Measurements from ENCODE around the gene SIL1. TPM values are rescaled to one million over a fixed set of nuclear protein-coding genes. Genes with fewer than 3 reads are reported as not detected.

SIL1 gene
- total and polyA plus RNA-seq, 2 donors from 2014 or later: 48.6 to 91.7 TPM

DNA sequence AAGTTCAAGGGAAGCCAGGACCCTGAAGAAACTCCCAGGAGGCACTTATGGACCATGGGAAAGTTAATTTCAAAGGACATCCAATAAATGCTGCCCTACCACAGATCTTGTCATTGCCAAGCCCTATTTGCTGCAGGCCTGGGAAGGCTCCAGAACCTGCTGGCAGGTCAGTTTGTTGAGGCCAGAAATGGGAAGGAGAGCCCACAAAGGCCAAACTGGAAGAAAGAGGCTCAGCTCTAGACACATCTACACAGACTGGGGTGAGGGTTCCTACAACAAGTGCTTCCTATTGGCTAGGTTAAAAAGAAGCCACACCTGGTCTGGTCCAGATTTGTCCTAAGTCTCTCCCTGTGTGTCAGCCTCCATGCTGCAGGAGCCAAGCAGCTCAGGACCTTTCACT, 94.4 kb downstream of the SIL1 start:
- no peaks in the 10 kb centered on the region for H3K9me3 ChIP-seq (ENCODE audit: control insufficient read depth in 2 of 3, insufficient read depth in 1 of 3, low read length in 3 of 3)
- no peaks in the 10 kb centered on the region for H3K27me3 ChIP-seq (ENCODE audit: control insufficient read depth, insufficient read depth, low read length)
- H3K4me1 ChIP-seq (ENCODE audit: control insufficient read depth in 2 of 3, insufficient read depth in 2 of 3, low read depth in 1 of 3, low read length in 3 of 3): peaks cover 0 to 6% (median 4%) of the 10 kb centered on the region in 3 donors
- H3K36me3 ChIP-seq (ENCODE audit: control insufficient read depth in 2 of 3, insufficient read depth in 3 of 3, low read length in 3 of 3): peaks cover 0 to 3% (median 0%) of the 10 kb centered on the region in 3 donors
- FAIRE-seq (no peak), DNase-seq (no peak)
- no peak overlapping the region for H3K27ac ChIP-seq (ENCODE audit: low read depth in 2 of 2, low read length in 2 of 2)
- intact Hi-C loops (cut with DNase I): no loop called here
- no peak overlapping the region for H3K9ac ChIP-seq (ENCODE audit: low read length in 3 of 3)
- no peak overlapping the region for H3K4me3 ChIP-seq (ENCODE audit: low read length in 3 of 3)
- TF ChIP-seq, protein P1, sequence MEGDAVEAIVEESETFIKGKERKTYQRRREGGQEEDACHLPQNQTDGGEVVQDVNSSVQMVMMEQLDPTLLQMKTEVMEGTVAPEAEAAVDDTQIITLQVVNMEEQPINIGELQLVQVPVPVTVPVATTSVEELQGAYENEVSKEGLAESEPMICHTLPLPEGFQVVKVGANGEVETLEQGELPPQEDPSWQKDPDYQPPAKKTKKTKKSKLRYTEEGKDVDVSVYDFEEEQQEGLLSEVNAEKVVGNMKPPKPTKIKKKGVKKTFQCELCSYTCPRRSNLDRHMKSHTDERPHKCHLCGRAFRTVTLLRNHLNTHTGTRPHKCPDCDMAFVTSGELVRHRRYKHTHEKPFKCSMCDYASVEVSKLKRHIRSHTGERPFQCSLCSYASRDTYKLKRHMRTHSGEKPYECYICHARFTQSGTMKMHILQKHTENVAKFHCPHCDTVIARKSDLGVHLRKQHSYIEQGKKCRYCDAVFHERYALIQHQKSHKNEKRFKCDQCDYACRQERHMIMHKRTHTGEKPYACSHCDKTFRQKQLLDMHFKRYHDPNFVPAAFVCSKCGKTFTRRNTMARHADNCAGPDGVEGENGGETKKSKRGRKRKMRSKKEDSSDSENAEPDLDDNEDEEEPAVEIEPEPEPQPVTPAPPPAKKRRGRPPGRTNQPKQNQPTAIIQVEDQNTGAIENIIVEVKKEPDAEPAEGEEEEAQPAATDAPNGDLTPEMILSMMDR (IDR thresholded peaks at IDR 0.05; ENCODE audit: borderline replicate concordance, extremely low read depth, insufficient read depth): no peak

DNA sequence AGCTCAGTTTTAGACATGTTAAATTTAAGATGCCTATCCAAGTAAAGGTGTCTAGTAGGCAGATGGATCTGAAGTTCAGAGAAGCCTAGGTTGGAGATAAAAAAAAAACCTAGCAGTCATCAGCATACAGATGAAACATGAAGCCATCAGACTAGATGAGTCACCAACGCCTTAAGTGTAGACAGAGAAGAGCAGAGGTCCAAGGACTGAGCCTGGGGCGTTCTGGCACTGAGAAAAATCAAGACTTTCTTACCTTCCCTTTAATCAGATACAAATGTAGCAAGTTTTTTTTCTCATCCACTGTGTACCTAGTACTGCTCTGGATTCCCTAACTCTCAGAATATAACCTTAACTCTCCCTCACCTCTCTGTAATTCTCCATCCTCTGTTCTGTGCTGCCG, 97.3 kb downstream of the SIL1 start:
- Histone ChIP-seq H3K4me1 (ENCODE audit: control insufficient read depth in 2 of 3, insufficient read depth in 2 of 3, low read depth in 1 of 3, low read length in 3 of 3) (peaks cover 0 to 2% (median 0%) of the 10 kb centered on the region in 3 donors), H3K9me3 (ENCODE audit: control insufficient read depth in 2 of 3, insufficient read depth in 1 of 3, low read length in 3 of 3) (no peaks in the 10 kb centered on the region), H3K27ac (ENCODE audit: low read depth in 2 of 2, low read length in 2 of 2) (no peak overlapping the region), H3K4me3 (ENCODE audit: low read length in 3 of 3) (no peak overlapping the region), H3K9ac (ENCODE audit: low read length in 3 of 3) (no peak overlapping the region), H3K27me3 (ENCODE audit: control insufficient read depth, insufficient read depth, low read length) (no peaks in the 10 kb centered on the region), H3K36me3 (ENCODE audit: control insufficient read depth in 2 of 3, insufficient read depth in 3 of 3, low read length in 3 of 3) (peaks cover 0 to 3% (median 0%) of the 10 kb centered on the region in 3 donors)
- DNase-seq: no peak
- TF ChIP-seq, protein P1 (IDR thresholded peaks at IDR 0.05; ENCODE audit: borderline replicate concordance, extremely low read depth, insufficient read depth): no peak
- intact Hi-C loops (cut with DNase I): no loop called here
- FAIRE-seq: no peak

DNA sequence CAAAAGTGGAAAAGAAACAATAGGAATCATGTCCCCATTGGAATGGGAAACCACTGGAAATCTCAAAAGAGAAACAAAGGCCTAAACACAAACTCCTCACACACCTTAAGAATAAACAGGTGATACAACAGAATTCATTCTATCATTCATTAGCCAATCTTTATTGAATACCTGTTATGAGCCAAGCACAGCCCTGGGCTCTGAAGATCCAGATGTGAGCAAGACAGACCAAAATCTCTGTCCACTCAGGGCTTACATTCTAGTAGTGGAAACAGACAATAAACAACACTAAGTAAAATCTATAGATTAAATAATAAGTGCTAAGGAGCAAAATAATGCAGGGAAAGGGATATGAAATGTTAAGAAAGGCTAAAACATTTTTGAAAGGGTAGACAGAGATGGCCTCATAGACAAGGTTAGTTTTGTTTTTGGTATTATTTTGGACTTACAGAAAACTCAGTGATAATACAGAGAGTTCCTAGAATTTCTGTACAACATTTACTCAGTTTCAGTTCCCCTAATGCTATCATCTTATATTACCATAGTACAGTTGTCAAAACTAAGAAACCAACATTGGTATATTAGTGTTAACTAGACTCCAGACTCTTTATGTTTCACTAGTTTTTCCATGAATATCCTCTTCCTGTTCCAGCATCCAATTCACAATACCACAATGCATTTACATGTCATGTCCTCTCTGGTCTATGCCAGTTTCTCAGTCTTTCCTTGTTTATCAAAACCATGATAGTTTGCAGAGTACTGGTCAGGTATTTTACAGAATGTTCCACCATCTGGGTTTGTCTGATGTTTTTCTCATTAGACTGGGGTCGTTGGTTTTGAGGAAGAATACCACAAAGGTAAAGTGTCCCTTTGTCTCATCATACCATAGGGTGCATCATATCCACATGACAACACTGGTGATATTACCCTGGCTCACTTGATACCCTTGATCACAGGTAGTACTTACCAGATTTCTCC, 103.7 kb downstream of the SIL1 start:
- FAIRE-seq (no peak), DNase-seq (no peak)
- no peaks in the 10 kb centered on the region for H3K36me3 ChIP-seq (ENCODE audit: control insufficient read depth in 2 of 3, insufficient read depth in 3 of 3, low read length in 3 of 3)
- H3K9me3 ChIP-seq (ENCODE audit: control insufficient read depth in 2 of 3, insufficient read depth in 1 of 3, low read length in 3 of 3): no peaks in the 10 kb centered on the region
- H3K27me3 ChIP-seq (ENCODE audit: control insufficient read depth, insufficient read depth, low read length): no peaks in the 10 kb centered on the region
- H3K4me3 ChIP-seq (ENCODE audit: low read length in 3 of 3): no peak overlapping the region
- no peak overlapping the region for H3K27ac ChIP-seq (ENCODE audit: low read depth in 2 of 2, low read length in 2 of 2)
- peaks cover 0 to 3% (median 0%) of the 10 kb centered on the region in 3 donors for H3K4me1 ChIP-seq (ENCODE audit: control insufficient read depth in 2 of 3, insufficient read depth in 2 of 3, low read depth in 1 of 3, low read length in 3 of 3)
- no peak overlapping the region for H3K9ac ChIP-seq (ENCODE audit: low read length in 3 of 3)
- TF ChIP-seq, protein P1 (IDR thresholded peaks at IDR 0.05; ENCODE audit: borderline replicate concordance, extremely low read depth, insufficient read depth): no peak
- intact Hi-C loops (cut with DNase I): no loop called here
